Muscle of leg (tissue), 11 donors: Measurements from ENCODE around the gene BCL11A. TPM values are rescaled to one million over a fixed set of nuclear protein-coding genes. Genes with fewer than 3 reads are reported as not detected.

Experiments used
- DNase-seq: peaks from one replicate; pipeline ENCODE4 v3.0.0; 2013
- H3K27ac ChIP-seq: one replicate; pipeline ENCODE4 v1.5.1; 2013; ENCODE audit warnings: mild to moderate bottlenecking, low read length, control low read depth
- H3K27me3 ChIP-seq: one replicate; pipeline ENCODE4 v1.6.1; 2013; ENCODE audit warnings: low read length; ENCODE audit not compliant: control insufficient read depth, insufficient read depth
- H3K36me3 ChIP-seq: one replicate; pipeline ENCODE4 v1.6.1; 2013; ENCODE audit warnings: low read length; ENCODE audit not compliant: control insufficient read depth, insufficient read depth
- H3K4me1 ChIP-seq: one replicate; pipeline ENCODE4 v1.6.1; 2013; ENCODE audit warnings: low read length; ENCODE audit not compliant: control insufficient read depth, insufficient read depth
- H3K4me3 ChIP-seq: one replicate; pipeline ENCODE4 v1.5.1; 2013; ENCODE audit warnings: low read length, control low read depth
- H3K9me3 ChIP-seq: replicated peaks from 2 replicates; pipeline ENCODE4 v1.6.1; 2013; ENCODE audit warnings: low read depth, low read length; ENCODE audit not compliant: control insufficient read depth
- WGBS: methylation state at CpG from one replicate; pipeline ENCODE4 v1.1.5; 2013; ENCODE audit warnings: missing lambda C conversion rate; ENCODE audit not compliant: insufficient coverage; 5-methylcytosine and 5-hydroxymethylcytosine counted together
- polyA plus RNA-seq, 8 donors: library from polyadenylated mRNA; unstranded; fragments of 120-200 nt; gene quantifications; one replicate each; pipeline versions ENCODE4 v1.2.1 to v1.2.3, GENCODE V29; 2013; ENCODE audit warnings: inconsistent platforms in 1 of 8, low replicate concordance in 1 of 8; ENCODE audit not compliant: insufficient read length in 8 of 8, insufficient read depth in 1 of 8
- total RNA-seq: library from RNA; stranded (reverse); fragments of 120-200 nt; gene quantifications from one replicate; pipeline ENCODE4 v1.2.4, GENCODE V29; 2013

BCL11A gene
- total and polyA plus RNA-seq, 9 donors = 1.1 to 12.2 (median 2.7) TPM

DNA sequence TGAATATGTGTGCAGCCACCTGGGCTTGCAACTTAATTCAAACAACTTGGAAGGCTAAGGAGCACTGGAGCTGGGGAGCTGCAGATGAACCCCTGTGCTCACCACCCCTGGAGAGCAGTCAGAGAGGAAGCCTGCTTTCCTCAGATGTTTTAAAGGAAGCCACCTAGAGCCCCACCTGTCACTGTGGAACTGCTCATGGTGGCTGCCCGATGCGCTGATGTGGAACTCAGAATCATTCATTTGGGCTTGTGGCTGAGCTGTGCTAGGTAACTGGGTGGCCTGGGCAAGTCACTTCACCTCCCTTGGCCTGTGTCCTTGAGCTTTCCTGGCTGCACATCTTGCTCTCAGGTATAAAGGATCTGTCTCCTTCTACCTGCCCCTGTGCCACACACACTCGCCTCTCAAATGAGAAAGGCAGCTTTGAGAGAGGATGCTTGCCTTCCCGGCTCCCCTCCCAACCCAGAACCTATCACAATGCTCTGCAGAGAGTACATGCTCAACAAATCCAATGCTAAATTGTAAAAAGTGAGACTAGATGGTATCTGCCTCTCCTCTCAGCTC is 41.3 kb downstream of the BCL11A start:
- Histone ChIP-seq H3K27me3 (no peaks in the 10 kb centered on the region), H3K4me1 (peaks cover 13% of the 10 kb centered on the region), H3K27ac (no peak overlapping the region), H3K36me3 (no peaks in the 10 kb centered on the region), H3K4me3 (no peak overlapping the region), H3K9me3 (no peaks in the 10 kb centered on the region)
- WGBS = 94% methylated on average over 2 of the region's 4 CpGs
- DNase-seq = no peak

DNA sequence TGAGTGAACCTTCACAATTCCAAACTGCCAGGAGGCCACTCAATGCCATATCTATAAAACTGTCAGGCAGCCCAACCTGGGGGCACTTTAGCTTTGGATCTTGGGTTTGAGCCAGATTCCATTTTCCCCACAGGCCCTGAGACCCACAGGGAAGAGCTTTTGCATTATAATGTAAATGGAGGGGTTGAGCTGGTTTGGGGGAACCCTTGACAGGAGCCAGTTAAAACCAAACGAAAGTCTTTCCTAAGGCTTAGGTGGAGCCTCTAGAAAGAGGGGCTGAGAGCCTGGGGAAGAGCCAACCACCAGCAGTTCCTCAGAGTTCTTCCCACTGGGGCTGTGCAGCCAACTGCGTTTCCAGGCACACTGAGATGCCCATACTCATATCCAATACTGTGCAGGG is 42.7 kb downstream of the BCL11A start:
- DNase-seq = no peak
- peaks cover 5% of the 10 kb centered on the region for H3K4me1 ChIP-seq
- no peak overlapping the region for H3K4me3 ChIP-seq
- no peaks in the 10 kb centered on the region for H3K36me3 ChIP-seq
- H3K27me3 ChIP-seq = no peaks in the 10 kb centered on the region
- H3K9me3 ChIP-seq = no peaks in the 10 kb centered on the region
- 89% methylated on average over 2 of the region's 2 CpGs for WGBS
- H3K27ac ChIP-seq = no peak overlapping the region

DNA sequence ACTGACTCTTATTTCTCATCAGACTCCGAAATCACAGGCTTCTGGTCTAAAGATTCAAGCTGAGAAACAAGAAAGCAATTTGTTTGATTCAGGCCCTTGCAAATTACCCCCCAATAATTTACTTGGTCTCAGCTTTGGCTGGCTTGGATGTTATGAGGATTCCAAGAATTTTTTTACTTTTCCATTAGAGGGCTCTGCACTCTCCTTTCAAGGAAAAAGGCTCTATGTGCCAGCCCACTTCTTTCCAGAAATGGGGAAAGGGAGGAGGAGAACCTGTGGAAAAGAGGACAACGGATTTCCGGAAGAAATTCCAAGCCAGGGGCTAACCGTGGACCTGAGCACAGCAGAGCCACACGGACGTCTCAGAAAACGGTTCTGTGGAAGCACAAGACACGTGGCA is 44.4 kb downstream of the BCL11A start:
- 33% methylated on average over 3 of the region's 8 CpGs for WGBS
- no peak overlapping the region for H3K27ac ChIP-seq
- peaks cover 2% of the 10 kb centered on the region for H3K27me3 ChIP-seq
- no peak overlapping the region for H3K4me3 ChIP-seq
- no peaks in the 10 kb centered on the region for H3K36me3 ChIP-seq
- peak; percentile 67 for DNase-seq
- H3K4me1 ChIP-seq = peaks cover 5% of the 10 kb centered on the region
- no peaks in the 10 kb centered on the region for H3K9me3 ChIP-seq

DNA sequence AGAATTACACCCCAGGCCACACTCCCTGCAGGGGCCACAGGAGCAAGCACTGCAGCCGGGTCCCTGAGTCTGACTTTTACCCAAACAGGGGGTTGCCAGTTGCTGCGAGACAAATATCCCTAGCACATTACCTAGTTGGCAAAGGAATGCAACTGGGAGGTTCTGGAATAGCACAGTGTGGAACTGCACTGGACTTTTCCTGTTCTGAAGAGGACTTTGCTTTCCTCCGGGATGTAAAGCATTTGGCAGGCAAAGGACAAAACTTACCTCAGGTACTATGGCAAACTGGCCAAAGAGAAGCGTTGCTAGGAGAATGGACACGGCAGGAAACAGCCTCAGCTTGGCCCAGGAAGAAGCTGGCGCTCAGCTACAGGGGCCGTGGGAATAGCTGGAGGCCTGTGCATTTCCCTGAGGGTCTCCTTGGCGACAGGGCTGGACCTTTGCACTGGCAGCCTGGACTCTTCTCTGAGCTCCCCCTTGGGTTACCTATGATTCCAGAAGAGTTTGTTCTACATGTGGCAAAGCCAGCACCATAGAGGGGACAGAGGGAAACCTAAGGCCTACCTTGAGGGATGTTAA is 45.0 kb downstream of the BCL11A start:
- H3K4me1 ChIP-seq = peaks cover 5% of the 10 kb centered on the region
- WGBS = 47% methylated on average over 6 of the region's 8 CpGs
- H3K9me3 ChIP-seq = no peaks in the 10 kb centered on the region
- no peaks in the 10 kb centered on the region for H3K36me3 ChIP-seq
- no peak overlapping the region for H3K27ac ChIP-seq
- H3K4me3 ChIP-seq = no peak overlapping the region
- peaks cover 2% of the 10 kb centered on the region for H3K27me3 ChIP-seq
- no peak for DNase-seq

GRCh38 chr2:60507211-60507965 is 46.1 kb downstream of the BCL11A start:
- H3K4me1 ChIP-seq = peaks cover 5% of the 10 kb centered on the region
- H3K27ac ChIP-seq = no peak overlapping the region
- no CpG with 5 or more reads among the region's 9 CpGs for WGBS
- no peaks in the 10 kb centered on the region for H3K9me3 ChIP-seq
- DNase-seq = peak; percentile 70
- no peaks in the 10 kb centered on the region for H3K36me3 ChIP-seq
- no peak overlapping the region for H3K4me3 ChIP-seq
- H3K27me3 ChIP-seq = peaks cover 2% of the 10 kb centered on the region

- Histone ChIP-seq H3K4me1 (peaks cover 5% of the 10 kb centered on the region), H3K27ac (no peak overlapping the region), H3K27me3 (peaks cover 2% of the 10 kb centered on the region), H3K36me3 (no peaks in the 10 kb centered on the region), H3K4me3 (no peak overlapping the region), H3K9me3 (no peaks in the 10 kb centered on the region)
- DNase-seq = no peak
- WGBS = 90% methylated on average over 2 of the region's 4 CpGs
Observed at GRCh38 chr2:60505880-60506260, 47.6 kb downstream of the BCL11A start.

- WGBS = 75% methylated on average over 2 of the region's 10 CpGs
- no peak overlapping the region for H3K27ac ChIP-seq
- H3K27me3 ChIP-seq = peaks cover 2% of the 10 kb centered on the region
- H3K4me1 ChIP-seq = peaks cover 5% of the 10 kb centered on the region
- no peaks in the 10 kb centered on the region for H3K36me3 ChIP-seq
- no peak for DNase-seq
- H3K9me3 ChIP-seq = no peaks in the 10 kb centered on the region
- H3K4me3 ChIP-seq = no peak overlapping the region
Observed at GRCh38 chr2:60505240-60505879, 48.1 kb downstream of the BCL11A start.

- no peak overlapping the region for H3K27ac ChIP-seq
- 88% methylated on average over 6 of the region's 6 CpGs for WGBS
- H3K9me3 ChIP-seq = no peaks in the 10 kb centered on the region
- peaks cover 5% of the 10 kb centered on the region for H3K4me1 ChIP-seq
- no peak overlapping the region for H3K4me3 ChIP-seq
- peaks cover 2% of the 10 kb centered on the region for H3K27me3 ChIP-seq
- no peak for DNase-seq
- no peaks in the 10 kb centered on the region for H3K36me3 ChIP-seq
Observed at GRCh38 chr2:60504049-60504448, 49.4 kb downstream of the BCL11A start.

- peak; percentile 57 for DNase-seq
- no peaks in the 10 kb centered on the region for H3K9me3 ChIP-seq
- H3K4me1 ChIP-seq = no peaks in the 10 kb centered on the region
- no peak overlapping the region for H3K4me3 ChIP-seq
- peaks cover 2% of the 10 kb centered on the region for H3K27me3 ChIP-seq
- H3K36me3 ChIP-seq = no peaks in the 10 kb centered on the region
- no CpG with 5 or more reads among the region's 4 CpGs for WGBS
- H3K27ac ChIP-seq = no peak overlapping the region
Observed at GRCh38 chr2:60502144-60502543, 51.3 kb downstream of the BCL11A start.

DNA sequence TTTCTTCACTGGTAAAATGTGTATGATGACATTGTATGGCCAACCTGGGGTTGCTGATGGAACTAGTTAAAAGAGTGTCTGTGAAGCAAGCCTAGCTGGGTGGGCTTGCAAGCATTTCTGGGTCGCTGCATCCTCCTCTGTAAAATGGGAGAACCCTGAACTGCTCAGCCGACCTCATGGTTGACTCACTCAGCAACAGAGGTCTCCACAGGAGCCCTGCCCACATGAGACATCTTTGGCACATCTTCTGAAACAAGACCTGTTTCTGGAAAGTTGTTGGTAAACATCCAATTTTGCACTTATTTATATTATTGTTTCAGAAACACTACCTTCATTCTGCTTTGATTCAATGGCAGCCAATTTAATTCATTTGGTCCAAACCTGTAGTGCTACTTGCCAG is 52.6 kb downstream of the BCL11A start:
- 83% methylated on average over 2 of the region's 2 CpGs for WGBS
- DNase-seq = no peak
- Histone ChIP-seq H3K4me1 (no peaks in the 10 kb centered on the region), H3K4me3 (no peak overlapping the region), H3K27ac (no peak overlapping the region), H3K9me3 (no peaks in the 10 kb centered on the region), H3K36me3 (no peaks in the 10 kb centered on the region), H3K27me3 (peaks cover 2% of the 10 kb centered on the region)
